GM23248 (cell line): Measurements from ENCODE around the gene MXRA8. TPM values are rescaled to one million over a fixed set of nuclear protein-coding genes. Genes with fewer than 3 reads are reported as not detected.

Experiments
- DNase-seq: peaks from one replicate; pipeline ENCODE4 v3.0.0-alpha.2; 2015
- H2AFZ ChIP-seq: fragments of 200-600 bp; sonication (generic); 2 replicates; pipeline ENCODE4 v1.6.1; 2016; ENCODE audit warnings: antibody characterized with exemption
- H3F3A ChIP-seq: fragments of 200-600 bp; sonication (generic); 2 replicates; pipeline ENCODE4 v1.6.1; 2016; ENCODE audit warnings: mild to moderate bottlenecking, antibody characterized with exemption, mixed run types; ENCODE audit not compliant: insufficient read depth
- H3K27ac ChIP-seq: fragments of 200-600 bp; sonication (generic); 2 replicates; pipeline ENCODE4 v1.5.1; 2016; ENCODE audit warnings: mild to moderate bottlenecking
- H3K27me3 ChIP-seq: fragments of 200-600 bp; sonication (generic); replicated peaks from 2 replicates; pipeline ENCODE4 v1.6.1; 2016; ENCODE audit warnings: mild to moderate bottlenecking; ENCODE audit not compliant: insufficient read depth
- H3K36me3 ChIP-seq: fragments of 200-600 bp; sonication (generic); 2 replicates; pipeline ENCODE4 v1.6.1; 2016; ENCODE audit warnings: low read depth, mild to moderate bottlenecking
- H3K4me1 ChIP-seq: fragments of 200-600 bp; sonication (generic); 2 replicates; pipeline ENCODE4 v1.6.1; 2016; ENCODE audit warnings: mild to moderate bottlenecking; ENCODE audit not compliant: insufficient read depth
- H3K4me2 ChIP-seq: fragments of 200-600 bp; sonication (generic); one replicate; pipeline ENCODE4 v1.6.1; 2016; ENCODE audit warnings: mild to moderate bottlenecking; ENCODE audit not compliant: unreplicated experiment
- H3K4me3 ChIP-seq: fragments of 200-600 bp; sonication (generic); 2 replicates; pipeline ENCODE4 v1.5.1; 2016; ENCODE audit warnings: mild to moderate bottlenecking
- H3K79me2 ChIP-seq: fragments of 200-600 bp; sonication (generic); 2 replicates; pipeline ENCODE4 v1.6.1; 2016; ENCODE audit warnings: mild to moderate bottlenecking; ENCODE audit not compliant: insufficient read depth
- H3K9ac ChIP-seq: fragments of 200-600 bp; sonication (generic); 2 replicates; pipeline ENCODE4 v1.6.1; 2016; ENCODE audit warnings: mild to moderate bottlenecking
- H3K9me2 ChIP-seq: fragments of 200-600 bp; sonication (generic); 2 replicates; pipeline ENCODE4 v1.6.1; 2016; ENCODE audit warnings: mixed run types, mild to moderate bottlenecking, moderate library complexity; ENCODE audit not compliant: insufficient read depth
- H3K9me3 ChIP-seq: fragments of 200-600 bp; sonication (generic); one replicate; pipeline ENCODE4 v1.6.1; 2017; ENCODE audit warnings: low read depth
- H4K20me1 ChIP-seq: fragments of 200-600 bp; sonication (generic); 2 replicates; pipeline ENCODE4 v1.6.0; 2016; ENCODE audit not compliant: insufficient read depth
- EZH2 ChIP-seq: fragments of 200-600 bp; sonication (generic); IDR thresholded peaks from 2 replicates; pipeline ENCODE4 v1.6.1; 2018; ENCODE audit warnings: antibody characterized with exemption, mild to moderate bottlenecking; ENCODE audit not compliant: insufficient read depth, poor library complexity, severe bottlenecking
- EZH2phosphoT487 ChIP-seq: fragments of 200-600 bp; sonication (generic); IDR thresholded peaks from 2 replicates; pipeline ENCODE4 v1.6.1; 2018; ENCODE audit warnings: antibody characterized with exemption, moderate library complexity, mild to moderate bottlenecking, low read depth; ENCODE audit not compliant: insufficient read depth
- WGBS, 2 experiments: methylation state at CpG; one replicate each; pipeline ENCODE4 v1.1.6; 2015 to 2017; ENCODE audit warnings: low lambda C conversion rate in 2 of 2, low coverage in 1 of 2; ENCODE audit errors: missing lambda C conversion rate in 2 of 2; 5-methylcytosine and 5-hydroxymethylcytosine counted together
- in situ Hi-C: fragments of 300-500 bp; cut with MboI; formaldehyde crosslinking; loops from 2 replicates; pipeline ENCODE4 v1.15.0; 2020
- polyA plus RNA-seq: library from polyadenylated mRNA; unstranded; fragments of >200 nt; fragmentation: Nextera tagmentation; extraction: Ambion mirVana; gene quantifications from 2 replicates; pipeline ENCODE4 v1.2.1, GENCODE V29; 2016
- total RNA-seq: library from RNA; depleted of rRNA; stranded (reverse); fragments of >200 nt; shearing (Covaris generic); gene quantifications from 2 replicates; pipeline ENCODE4 v1.2.3, GENCODE V29; 2014

Gene MXRA8
- total and polyA plus RNA-seq, 2 experiments from 2014 or later, result 584 to 1,228 TPM

GRCh38 chr1:1401457-1402010, 43.2 kb upstream of the MXRA8 start:
- Histone ChIP-seq H3K79me2 (peaks cover 97% of the 10 kb centered on the region), H2AFZ (no peak overlapping the region), H3K9ac (no peak overlapping the region), H3K9me3 (no peaks in the 10 kb centered on the region), H3K4me2 (no peak overlapping the region), H3K9me2 (no peaks in the 10 kb centered on the region), H3K27ac (0 out of 2 replicates have a peak overlapping the region, but pooled peaks have one; percentile 29), H3K36me3 (peaks cover 14% of the 10 kb centered on the region; the same call in 1 of the 2 replicates), H3K4me1 (peaks cover 18% of the 10 kb centered on the region), H3K4me3 (no peak overlapping the region), H3K27me3 (no peaks in the 10 kb centered on the region), H4K20me1 (no peaks in the 10 kb centered on the region), H3F3A (peaks cover 37% of the 10 kb centered on the region)
- no peak for TF ChIP-seq EZH2phosphoT487
- no peak for TF ChIP-seq EZH2
- 84 to 92% methylated on average over 6 to 7 of the region's 7 CpGs for WGBS, 2 experiments
- in situ Hi-C loops, result no loop called here
- DNase-seq, result no peak

GRCh38 chr1:1400576-1401456, 42.5 kb upstream of the MXRA8 start:
- H3F3A ChIP-seq, result peaks cover 37% of the 10 kb centered on the region
- peak overlapping the region; percentile 80 for H3K4me3 ChIP-seq
- in situ Hi-C loops, result no loop called here
- H3K27ac ChIP-seq, result peak overlapping the region; percentile 58
- H3K36me3 ChIP-seq, result peaks cover 16% of the 10 kb centered on the region; the same call in 1 of the 2 replicates
- no peaks in the 10 kb centered on the region for H3K27me3 ChIP-seq
- H3K9me2 ChIP-seq, result no peaks in the 10 kb centered on the region
- no peak for TF ChIP-seq EZH2
- no peak for TF ChIP-seq EZH2phosphoT487
- WGBS, 2 experiments, result 77 to 84% methylated on average over 22 of the region's 22 CpGs
- peak overlapping the region; percentile 95 for H3K9ac ChIP-seq
- no peak for DNase-seq
- H4K20me1 ChIP-seq, result no peaks in the 10 kb centered on the region
- H3K79me2 ChIP-seq, result peaks cover 97% of the 10 kb centered on the region
- no peaks in the 10 kb centered on the region for H3K9me3 ChIP-seq
- peaks cover 15% of the 10 kb centered on the region for H3K4me1 ChIP-seq
- no peak overlapping the region for H2AFZ ChIP-seq
- H3K4me2 ChIP-seq, result peak overlapping the region; percentile 78

- no peaks in the 10 kb centered on the region for H3K9me2 ChIP-seq
- 6 to 8% methylated on average over 33 to 34 of the region's 34 CpGs for WGBS, 2 experiments
- H3K79me2 ChIP-seq, result peaks cover 97% of the 10 kb centered on the region
- peak overlapping the region; percentile 58 for H3K27ac ChIP-seq
- no peaks in the 10 kb centered on the region for H4K20me1 ChIP-seq
- H3K27me3 ChIP-seq, result no peaks in the 10 kb centered on the region
- H3K4me2 ChIP-seq, result peak overlapping the region; percentile 78
- no peak for TF ChIP-seq EZH2
- TF ChIP-seq EZH2phosphoT487, result no peak
- peak overlapping the region; percentile 95 for H3K9ac ChIP-seq
- DNase-seq, result peak; percentile 60
- in situ Hi-C loops, result no loop called here
- H3K4me1 ChIP-seq, result peaks cover 11% of the 10 kb centered on the region
- peak overlapping the region; percentile 80 for H3K4me3 ChIP-seq
- peak overlapping the region; percentile 33 for H2AFZ ChIP-seq
- peaks cover 33% of the 10 kb centered on the region for H3F3A ChIP-seq
- H3K9me3 ChIP-seq, result no peaks in the 10 kb centered on the region
- peaks cover 22% of the 10 kb centered on the region; the same call in 1 of the 2 replicates for H3K36me3 ChIP-seq
These were observed 41.7 kb upstream of the MXRA8 start for GRCh38 chr1:1399872-1400575.

GRCh38 chr1:1399187-1399871, 41.0 kb upstream of the MXRA8 start, which contains the start of gene CCNL2:
Gene CCNL2 (minus strand): TSS chr1:1399335. CDS start chr1:1399306, 29 bp downstream.
- peak within 1 kb of the TSS; percentile 95 for H3K9ac ChIP-seq
- peak; percentile 99 for DNase-seq
- H3K27ac ChIP-seq, result peak within 1 kb of the TSS; percentile 75
- in situ Hi-C loops, result no loop called here
- peaks cover 97% of the 10 kb centered on the region for H3K79me2 ChIP-seq
- peak within 1 kb of the TSS; percentile 94 for H3K4me2 ChIP-seq
- H3K4me3 ChIP-seq, result peak within 1 kb of the TSS; percentile 80
- peaks cover 21% of the 10 kb centered on the region; the same call in 1 of the 2 replicates for H3K36me3 ChIP-seq
- WGBS, 2 experiments, result 1% methylated on average over 53 to 63 of the region's 86 CpGs
- no peaks in the 10 kb centered on the region for H4K20me1 ChIP-seq
- no peaks in the 10 kb centered on the region for H3K9me2 ChIP-seq
- no peaks in the 10 kb centered on the region for H3K9me3 ChIP-seq
- no peak for TF ChIP-seq EZH2
- no peak for TF ChIP-seq EZH2phosphoT487
- H3K27me3 ChIP-seq, result no peaks in the 10 kb centered on the region
- H2AFZ ChIP-seq, result peak within 1 kb of the TSS; percentile 63
- peaks cover 11% of the 10 kb centered on the region for H3K4me1 ChIP-seq
- peaks cover 32% of the 10 kb centered on the region for H3F3A ChIP-seq
